T-cell (primary cell): ENCODE results near the gene NELL1. TPM values are rescaled to one million over a fixed set of nuclear protein-coding genes. Genes with fewer than 3 reads are reported as not detected.

Source experiments
- ATAC-seq, 4 experiments: fragments of 200-7000 bp in 3 of 4; fragments of 150-1000 bp in 1 of 4; cut with Tn5 transposase; replicated peaks in 1 of 4; 1 replicate in 3 of 4; 2 replicates in 1 of 4; pipeline ENCODE4 v1.10.0; 2021; ENCODE audit warnings: moderate library complexity in 3 of 4, mild to moderate bottlenecking in 2 of 4, moderate number of reproducible peaks in 1 of 4
- CTCF ChIA-PET, 2 donors: fragments of 300-600 bp; sonication (Branson Sonifier 250); formaldehyde crosslinking; loops; one replicate each; lab custom pipeline; 2022; ENCODE audit warnings: antibody characterized with exemption in 2 of 2; lab: Charles Lee
- POLR2A ChIA-PET, 2 donors: fragments of 300-600 bp; sonication (Branson Sonifier 250); formaldehyde crosslinking; loops; one replicate each; lab custom pipeline; 2022; ENCODE audit warnings: antibody characterized with exemption in 2 of 2; lab: Charles Lee
- DNase-seq, 35 experiments: peaks; one replicate each; pipeline versions ENCODE4 v3.0.0 to v3.0.0-alpha.2; 2013 to 2023
- H3K27ac ChIP-seq: one replicate; pipeline ENCODE4 v1.5.1; 2013; ENCODE audit warnings: low read length
- H3K27me3 ChIP-seq, 2 experiments: replicated peaks in 1 of 2; 1 replicate in 1 of 2; 2 replicates in 1 of 2; pipeline versions ENCODE4 v1.6.1 to v1.7.0; 2013; ENCODE audit warnings: low read length in 1 of 2, mixed read lengths in 1 of 2; ENCODE audit not compliant: control insufficient read depth in 2 of 2, insufficient read depth in 2 of 2; ENCODE audit errors: extremely low read depth in 1 of 2
- H3K36me3 ChIP-seq, 2 donors: 1 replicate in 1 of 2; 2 replicates in 1 of 2; pipeline versions ENCODE4 v1.6.1 to v1.7.0; 2013; ENCODE audit warnings: low read length in 1 of 2; ENCODE audit not compliant: control insufficient read depth in 2 of 2, insufficient read depth in 1 of 2; ENCODE audit errors: extremely low read depth in 1 of 2
- H3K4me1 ChIP-seq, 2 experiments: 1 replicate in 1 of 2; 2 replicates in 1 of 2; pipeline versions ENCODE4 v1.6.1 to v1.7.0; 2013; ENCODE audit warnings: low read length in 2 of 2, mixed read lengths in 1 of 2; ENCODE audit not compliant: insufficient read depth in 2 of 2, control insufficient read depth in 1 of 2; ENCODE audit errors: extremely low read depth in 1 of 2
- H3K4me3 ChIP-seq, 2 donors: 1 replicate in 1 of 2; 2 replicates in 1 of 2; pipeline versions ENCODE4 v1.5.1 to v1.7.0; 2013; ENCODE audit warnings: mild to moderate bottlenecking in 2 of 2, low read length in 1 of 2, moderate library complexity in 1 of 2; ENCODE audit not compliant: control insufficient read depth in 1 of 2; ENCODE audit errors: extremely low read depth in 1 of 2
- H3K9me3 ChIP-seq: 2 replicates; pipeline ENCODE4 v1.7.0; 2013
- H3K27ac Mint-ChIP-seq, 2 donors: one replicate each; pipeline ENCODE4 v1.8.0; 2020 to 2021; ENCODE audit warnings: mild to moderate bottlenecking in 2 of 2, mixed read lengths in 2 of 2
- H3K27me3 Mint-ChIP-seq, 2 donors: one replicate each; pipeline ENCODE4 v1.8.0; 2021 to 2022; ENCODE audit warnings: mixed read lengths in 2 of 2
- H3K36me3 Mint-ChIP-seq: one replicate; pipeline ENCODE4 v1.8.0; 2021; ENCODE audit warnings: mixed read lengths
- H3K4me1 Mint-ChIP-seq, 3 donors: one replicate each; pipeline ENCODE4 v1.8.0; 2020 to 2022; ENCODE audit warnings: mixed read lengths in 3 of 3, mild to moderate bottlenecking in 1 of 3
- H3K4me3 Mint-ChIP-seq, 3 donors: one replicate each; pipeline ENCODE4 v1.8.0; 2020 to 2022; ENCODE audit warnings: mild to moderate bottlenecking in 3 of 3, mixed read lengths in 3 of 3, moderate library complexity in 3 of 3
- H3K9me3 Mint-ChIP-seq, 3 donors: one replicate each; pipeline ENCODE4 v1.8.0; 2020 to 2022; ENCODE audit warnings: mixed read lengths in 3 of 3
- WGBS: methylation state at CpG from one replicate; pipeline ENCODE4 v1.1.5; 2013; ENCODE audit warnings: missing lambda C conversion rate; ENCODE audit not compliant: insufficient coverage; 5-methylcytosine and 5-hydroxymethylcytosine counted together
- total RNA-seq, 35 experiments: library from RNA in 6 of 35; stranded (reverse) in 6 of 35; fragments of 120-200 nt in 1 of 35; gene quantifications; one replicate each; pipeline versions ENCODE4 v1.2.1 to v1.2.4 and lab custom pipeline; 2013 to 2026

The NELL1 gene
- total RNA-seq, 5 donors from 2014 or later (not counting 1 experiment from before 2014, with no cell fraction given): not detected

GRCh38 chr11:21180182-21180581, 510.8 kb downstream of the NELL1 start:
- no peaks in the 10 kb centered on the region for H3K9me3 ChIP-seq
- H3K4me1 Mint-ChIP-seq: no peaks in the 10 kb centered on the region
- no peak overlapping the region for H3K27ac ChIP-seq
- whole genome bisulfite sequencing: no CpG with 5 or more reads among the region's 3 CpGs
- H3K27me3 Mint-ChIP-seq: no peaks in the 10 kb centered on the region
- CTCF ChIA-PET: no interaction called here
- DNase-seq: no peak
- H3K9me3 Mint-ChIP-seq: peaks cover 2 to 7% (median 3%) of the 10 kb centered on the region in 3 donors
- no peak overlapping the region for H3K27ac Mint-ChIP-seq
- H3K36me3 Mint-ChIP-seq: no peaks in the 10 kb centered on the region
- H3K36me3 ChIP-seq: no peaks in the 10 kb centered on the region
- POLR2A ChIA-PET: no interaction called here
- no peak for ATAC-seq
- no peak overlapping the region for H3K4me3 ChIP-seq
- H3K4me3 Mint-ChIP-seq: no peak overlapping the region
- H3K4me1 ChIP-seq: no peaks in the 10 kb centered on the region
- H3K27me3 ChIP-seq: no peaks in the 10 kb centered on the region

GRCh38 chr11:21185959-21186358, 516.6 kb downstream of the NELL1 start:
- no peak overlapping the region for H3K27ac ChIP-seq
- Mint-ChIP-seq H3K27ac (no peak overlapping the region), H3K27me3 (no peaks in the 10 kb centered on the region), H3K9me3 (peaks cover 0 to 9% (median 7%) of the 10 kb centered on the region in 3 donors), H3K4me1 (no peaks in the 10 kb centered on the region), H3K4me3 (no peak overlapping the region), H3K36me3 (no peaks in the 10 kb centered on the region)
- ATAC-seq (no peak), DNase-seq (no peak)
- H3K27me3 ChIP-seq: no peaks in the 10 kb centered on the region
- H3K4me1 ChIP-seq: no peaks in the 10 kb centered on the region
- no peak overlapping the region for H3K4me3 ChIP-seq
- CTCF ChIA-PET: no interaction called here
- H3K9me3 ChIP-seq: no peaks in the 10 kb centered on the region
- H3K36me3 ChIP-seq: no peaks in the 10 kb centered on the region
- POLR2A ChIA-PET: no interaction called here

- CTCF ChIA-PET: no interaction called here
These were observed 520.8 kb downstream of the NELL1 start for GRCh38 chr11:21190181-21190580.

GRCh38 chr11:21195995-21196394, 526.6 kb downstream of the NELL1 start:
- WGBS: 50% methylated on average over 2 of the region's 2 CpGs
- H3K4me1 Mint-ChIP-seq: no peaks in the 10 kb centered on the region

More at GRCh38 chr11:21190181-21190580, 520.8 kb downstream of the NELL1 start:
- Histone ChIP-seq H3K9me3 (no peaks in the 10 kb centered on the region), H3K27me3 (no peaks in the 10 kb centered on the region), H3K36me3 (no peaks in the 10 kb centered on the region), H3K27ac (no peak overlapping the region), H3K4me1 (no peaks in the 10 kb centered on the region), H3K4me3 (no peak overlapping the region)
- Mint-ChIP-seq H3K9me3 (peaks cover 3 to 16% (median 12%) of the 10 kb centered on the region in 3 donors), H3K27me3 (no peaks in the 10 kb centered on the region), H3K36me3 (no peaks in the 10 kb centered on the region), H3K4me1 (no peaks in the 10 kb centered on the region), H3K27ac (no peak overlapping the region), H3K4me3 (no peak overlapping the region)
- 80% methylated on average over 1 of the region's 3 CpGs for WGBS
- POLR2A ChIA-PET: no interaction called here
- DNase-seq: no peak
- no peak for ATAC-seq

GRCh38 chr11:21198498-21198897, 529.1 kb downstream of the NELL1 start:
- no peaks in the 10 kb centered on the region for H3K27me3 Mint-ChIP-seq
- Histone ChIP-seq H3K27ac (no peak overlapping the region), H3K4me3 (no peak overlapping the region), H3K27me3 (no peaks in the 10 kb centered on the region), H3K9me3 (no peaks in the 10 kb centered on the region), H3K36me3 (no peaks in the 10 kb centered on the region), H3K4me1 (no peaks in the 10 kb centered on the region)
- H3K4me1 Mint-ChIP-seq: no peaks in the 10 kb centered on the region
- peaks cover 11 to 35% (median 28%) of the 10 kb centered on the region in 3 donors for H3K9me3 Mint-ChIP-seq
- 83% methylated on average over 1 of the region's 3 CpGs for WGBS
- H3K4me3 Mint-ChIP-seq: no peak overlapping the region
- ATAC-seq (no peak), DNase-seq (no peak)
- no peaks in the 10 kb centered on the region for H3K36me3 Mint-ChIP-seq
- H3K27ac Mint-ChIP-seq: no peak overlapping the region
- CTCF ChIA-PET: interaction anchor here in 1 of 2 donors (0.6 kb wide), 1 partner anchor 35 kb away, joined by 8 read pairs; no protein-coding TSS in a partner anchor
- POLR2A ChIA-PET: no interaction called here

More at GRCh38 chr11:21195995-21196394, 526.6 kb downstream of the NELL1 start:
- ChIA-PET CTCF (no interaction called here), POLR2A (no interaction called here)
- no peak overlapping the region for H3K4me3 ChIP-seq
- H3K9me3 Mint-ChIP-seq: peaks cover 8 to 25% (median 15%) of the 10 kb centered on the region in 3 donors
- DNase-seq (no peak), ATAC-seq (no peak)
- no peaks in the 10 kb centered on the region for H3K27me3 Mint-ChIP-seq
- no peak overlapping the region for H3K4me3 Mint-ChIP-seq
- no peaks in the 10 kb centered on the region for H3K36me3 ChIP-seq
- H3K4me1 ChIP-seq: no peaks in the 10 kb centered on the region
- no peaks in the 10 kb centered on the region for H3K36me3 Mint-ChIP-seq
- H3K27ac Mint-ChIP-seq: no peak overlapping the region
- H3K9me3 ChIP-seq: no peaks in the 10 kb centered on the region
- no peaks in the 10 kb centered on the region for H3K27me3 ChIP-seq
- no peak overlapping the region for H3K27ac ChIP-seq

GRCh38 chr11:21205205-21205604, 535.8 kb downstream of the NELL1 start:
- CTCF ChIA-PET: no interaction called here
- H3K4me1 Mint-ChIP-seq: no peaks in the 10 kb centered on the region
- 93% methylated on average over 3 of the region's 8 CpGs for WGBS
- Histone ChIP-seq H3K27me3 (no peaks in the 10 kb centered on the region), H3K4me3 (no peak overlapping the region), H3K9me3 (no peaks in the 10 kb centered on the region), H3K36me3 (no peaks in the 10 kb centered on the region), H3K4me1 (no peaks in the 10 kb centered on the region), H3K27ac (no peak overlapping the region)
- no peaks in the 10 kb centered on the region for H3K36me3 Mint-ChIP-seq
- H3K4me3 Mint-ChIP-seq: no peak overlapping the region
- H3K27me3 Mint-ChIP-seq: no peaks in the 10 kb centered on the region
- ATAC-seq (no peak), DNase-seq (no peak)
- no peak overlapping the region for H3K27ac Mint-ChIP-seq
- peaks cover 9 to 31% (median 27%) of the 10 kb centered on the region in 3 donors for H3K9me3 Mint-ChIP-seq
- POLR2A ChIA-PET: no interaction called here

- ATAC-seq: no peak
- Histone ChIP-seq H3K27ac (no peak overlapping the region), H3K27me3 (no peaks in the 10 kb centered on the region), H3K36me3 (no peaks in the 10 kb centered on the region), H3K4me1 (no peaks in the 10 kb centered on the region), H3K4me3 (no peak overlapping the region), H3K9me3 (no peaks in the 10 kb centered on the region)
- Mint-ChIP-seq H3K4me1 (no peaks in the 10 kb centered on the region), H3K27ac (no peak overlapping the region), H3K4me3 (no peak overlapping the region), H3K9me3 (peaks cover 6 to 26% (median 20%) of the 10 kb centered on the region in 3 donors), H3K36me3 (no peaks in the 10 kb centered on the region), H3K27me3 (no peaks in the 10 kb centered on the region)
- no peak for DNase-seq
- ChIA-PET CTCF (no interaction called here), POLR2A (no interaction called here)
- no CpG with 5 or more reads among the region's 3 CpGs for WGBS
These were observed 556.5 kb downstream of the NELL1 start for GRCh38 chr11:21225860-21226259.
